Occipital lobe (tissue), 2 donors: ENCODE data around the gene OR4D10. TPM values are rescaled to one million over a fixed set of nuclear protein-coding genes. Genes with fewer than 3 reads are reported as not detected.

Source experiments
- DNase-seq: peaks from one replicate; lab custom pipeline; 2025; lab: John Stamatoyannopoulos, UW
- total RNA-seq: library from RNA; depleted of rRNA; stranded (reverse); fragments of >200 nt; gene quantifications from one replicate; pipeline ENCODE4 v1.2.3, GENCODE V29; 2014

OR4D10 gene
- total RNA-seq, 1 donor from 2014 or later: not detected

DNA sequence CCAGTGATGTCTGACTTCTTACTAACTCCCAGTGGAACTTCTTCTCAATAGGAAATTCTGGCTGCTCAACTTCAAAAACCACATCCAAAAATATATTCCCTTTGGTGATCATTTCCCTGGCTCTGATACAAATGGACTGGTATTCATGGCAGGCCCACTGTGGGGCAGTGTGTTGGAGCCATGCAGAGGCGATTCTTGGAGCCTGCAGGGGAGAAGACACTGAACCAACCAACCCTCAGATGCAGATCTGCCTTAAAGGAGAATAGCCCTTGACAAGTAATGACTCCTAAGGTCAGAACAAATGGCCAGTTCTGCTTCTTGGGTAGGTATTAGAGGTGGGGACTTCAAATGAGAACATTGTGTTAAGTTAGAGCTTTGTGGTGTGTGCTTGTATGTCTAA lies 50.4 kb downstream of the OR4D10 start:
- DNase-seq: no peak

DNA sequence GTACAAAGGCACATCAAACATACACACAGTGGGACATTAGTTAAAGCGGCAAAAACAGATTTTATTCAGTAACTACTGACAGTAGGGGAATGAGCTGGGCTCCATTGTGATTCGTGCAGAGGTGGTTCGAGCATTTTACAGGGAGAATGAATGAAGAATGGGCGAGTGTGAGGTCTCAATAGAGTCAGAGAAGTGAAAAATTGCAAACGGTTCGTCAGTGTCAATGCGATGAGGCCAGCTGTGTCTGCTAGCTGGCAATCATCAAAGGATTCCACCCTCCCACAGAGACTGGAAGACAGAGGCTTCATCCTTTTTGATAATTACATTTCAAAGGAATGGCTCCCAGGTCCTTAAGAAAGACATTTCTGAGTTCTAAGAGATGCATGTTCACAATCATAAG lies 55.6 kb downstream of the OR4D10 start:
- no peak for DNase-seq

Other genes starting within 250 kb of the OR4D10 start
- not detected for gene OR5AN1, start 114.4 kb upstream of the OR4D10 start, total RNA-seq
- gene OR5A2, start 46.9 kb upstream of the OR4D10 start, total RNA-seq: not detected
- gene OR5A1, start 36.8 kb upstream of the OR4D10 start, total RNA-seq: not detected
- not detected for gene OR4D6, start 16.4 kb upstream of the OR4D10 start, total RNA-seq
- gene OR4D11, start 30.3 kb downstream of the OR4D10 start, total RNA-seq: not detected
- gene OR4D9, start 38.2 kb downstream of the OR4D10 start, total RNA-seq: not detected
- gene OSBP, start 142.5 kb downstream of the OR4D10 start, total RNA-seq: 30.6 TPM
- gene PATL1, start 195.7 kb downstream of the OR4D10 start, total RNA-seq: 3.7 TPM
- not detected for gene OR10V1, start 240.5 kb downstream of the OR4D10 start, total RNA-seq